Measurements from ENCODE around the gene FGFRL1.
"Not testable (repeated sequence)": the region's sequence is repeated elsewhere in the genome, so short reads cannot be mapped to it uniquely, and the experiment has no call there.

The FGFRL1 gene

DNA sequence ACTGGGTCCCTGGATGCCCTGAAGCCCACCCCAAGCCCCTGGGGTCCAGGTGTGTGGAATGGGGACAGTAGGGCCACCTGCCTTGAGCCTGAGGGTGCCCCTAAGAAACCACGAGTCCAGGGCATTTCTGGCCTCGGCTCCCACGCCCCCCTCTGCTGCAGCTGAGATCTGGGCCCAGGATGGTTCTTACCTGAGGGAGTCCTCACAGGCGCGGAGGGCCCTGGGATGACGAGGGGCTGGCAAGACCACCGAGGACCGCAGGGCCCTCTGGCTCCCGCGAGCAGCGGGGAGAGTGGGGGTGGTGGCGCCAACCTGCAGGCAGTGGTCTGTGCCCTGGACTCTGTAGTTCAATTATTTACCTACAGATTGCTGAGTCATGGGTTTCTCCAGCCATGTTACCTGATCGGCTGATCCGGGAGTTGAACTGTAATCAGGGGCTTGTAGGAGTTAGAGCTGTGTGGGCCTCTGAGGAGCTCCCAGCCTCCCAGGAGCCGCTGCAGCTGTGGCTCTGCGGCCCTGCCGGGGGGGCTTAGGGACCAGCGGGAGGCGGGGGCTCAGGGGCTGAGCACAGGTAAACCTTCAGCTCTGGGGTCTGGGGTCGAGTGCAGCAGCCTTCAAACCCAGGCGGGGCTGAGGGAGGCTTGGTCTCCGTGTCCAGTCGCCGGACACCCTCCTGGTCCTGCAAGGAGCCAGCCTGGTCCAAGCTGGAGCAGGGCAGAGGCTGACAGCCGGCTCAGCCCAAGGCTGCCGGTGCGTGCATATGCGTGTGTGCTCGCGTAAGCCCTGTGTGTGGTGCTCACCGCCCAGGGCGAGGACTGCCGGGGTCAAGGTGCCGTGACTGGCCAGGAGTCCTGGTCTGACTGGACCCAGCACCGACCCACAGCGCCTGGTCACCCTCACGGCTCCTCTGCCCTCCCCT, 18.1 kb upstream of the FGFRL1 start, which contains the start of gene SLC26A1:
Gene SLC26A1 (minus strand): TSS at position 294 of the 919 bp plus-strand sequence. CDS start 1,701 bp downstream, outside the sequence.
- DNase-seq, result no peak

GRCh38 chr4:995311-996026, 16.0 kb upstream of the FGFRL1 start:
- no peak for DNase-seq

GRCh38 chr4:996030-996996, 15.1 kb upstream of the FGFRL1 start:
- no peak for DNase-seq

GRCh38 chr4:996997-997374, 14.4 kb upstream of the FGFRL1 start:
- no peak for DNase-seq

DNA sequence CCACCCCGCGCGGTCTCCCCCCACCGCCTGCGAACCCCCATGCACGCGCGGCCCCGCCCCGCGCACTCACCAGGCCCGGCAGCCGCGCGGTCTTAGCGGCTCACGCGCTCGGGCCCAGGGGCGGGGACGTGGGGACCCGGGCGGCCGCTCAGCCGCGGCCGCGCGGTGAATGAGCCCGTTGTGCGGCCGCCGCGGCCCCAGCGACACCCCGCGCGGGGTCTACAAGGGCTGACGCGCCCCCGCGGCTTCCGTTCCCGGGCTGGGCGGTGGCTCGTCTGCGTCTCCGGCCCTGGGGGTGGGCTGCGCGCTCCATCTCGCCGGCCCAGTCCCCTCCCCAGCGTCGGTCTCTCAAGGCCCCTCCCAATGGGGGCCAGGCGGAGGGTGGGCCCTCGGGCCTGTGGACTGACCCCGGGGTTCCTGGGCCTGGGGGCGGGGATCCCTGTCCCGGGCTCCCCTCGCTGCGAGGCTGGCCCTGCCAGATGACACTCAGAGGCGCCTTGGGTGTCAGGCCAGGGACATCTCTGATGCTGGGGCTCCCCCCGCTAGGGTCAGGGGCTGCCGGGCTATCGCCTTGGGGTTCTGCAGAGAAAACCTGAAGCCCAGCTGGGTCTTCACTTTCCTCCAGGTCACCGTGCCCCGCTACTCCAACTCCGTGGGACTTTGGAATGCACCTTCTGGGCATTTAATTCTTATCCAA, 13.9 kb upstream of the FGFRL1 start:
- no peak for DNase-seq

DNA sequence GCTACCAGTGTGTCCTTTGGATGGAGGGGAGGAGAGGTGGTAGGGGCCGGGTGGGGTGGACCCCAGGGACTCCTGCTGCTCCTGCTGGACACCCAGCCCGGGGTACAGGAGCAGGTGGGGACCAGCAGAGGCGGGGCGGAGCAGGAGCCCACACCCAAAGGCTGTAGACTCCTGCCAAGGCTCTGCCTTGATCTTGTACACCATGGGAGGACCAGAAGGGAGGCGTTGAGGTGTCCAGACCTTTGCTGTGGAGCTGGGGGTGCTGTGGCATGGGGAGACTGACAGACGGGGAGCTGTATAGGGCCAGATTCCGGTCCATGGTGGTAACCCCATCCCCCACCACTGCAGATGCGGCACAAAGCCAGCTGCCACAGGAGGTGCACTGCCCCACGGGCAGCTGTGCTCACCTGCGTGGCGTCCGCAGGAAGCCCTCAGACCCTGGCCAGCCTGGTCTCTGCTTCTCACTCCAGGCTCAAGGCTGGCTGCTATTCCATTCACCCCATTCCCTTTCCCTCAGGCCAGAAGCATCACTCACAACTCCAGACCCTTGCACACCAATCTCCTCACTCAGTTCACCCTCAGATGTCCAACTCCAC, 13.2 kb upstream of the FGFRL1 start:
- no peak for DNase-seq

DNA sequence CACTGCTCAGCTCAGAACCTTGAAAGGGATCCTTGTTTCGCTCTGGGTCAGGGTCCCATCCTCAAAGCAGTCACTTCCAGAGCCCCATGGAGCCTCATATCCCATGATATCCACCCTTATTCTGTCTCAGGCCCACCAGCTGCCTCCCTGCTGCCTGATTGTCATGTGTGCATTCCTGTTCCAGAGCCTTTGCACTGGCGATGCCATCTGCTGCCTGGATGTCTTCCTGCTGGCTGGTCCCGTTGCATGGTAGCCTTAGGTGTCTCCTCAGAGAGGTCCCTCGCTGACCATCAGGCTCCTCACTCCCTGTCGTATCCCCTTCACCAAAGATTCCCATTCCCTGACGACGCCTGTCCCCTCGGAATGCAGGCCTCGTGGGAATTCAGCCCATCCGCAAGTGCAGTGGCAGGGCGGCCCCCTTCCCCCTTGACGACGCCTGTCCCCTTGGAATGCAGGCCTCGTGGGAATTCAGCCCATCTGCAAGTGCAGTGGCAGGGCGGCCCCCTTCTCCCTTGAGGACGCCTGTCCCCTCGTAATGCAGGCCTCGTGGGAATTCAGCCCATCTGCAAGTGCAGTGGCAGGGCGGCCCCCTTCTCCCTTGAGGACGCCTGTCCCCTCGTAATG, 12.1 kb upstream of the FGFRL1 start:
- DNase-seq, result not testable (repeated sequence)

- DNase-seq, result no peak
These were observed 11.5 kb upstream of the FGFRL1 start for GRCh38 chr4:999882-1000425.

- no peak for DNase-seq
These were observed 10.7 kb upstream of the FGFRL1 start for GRCh38 chr4:1000686-1001260.

DNA sequence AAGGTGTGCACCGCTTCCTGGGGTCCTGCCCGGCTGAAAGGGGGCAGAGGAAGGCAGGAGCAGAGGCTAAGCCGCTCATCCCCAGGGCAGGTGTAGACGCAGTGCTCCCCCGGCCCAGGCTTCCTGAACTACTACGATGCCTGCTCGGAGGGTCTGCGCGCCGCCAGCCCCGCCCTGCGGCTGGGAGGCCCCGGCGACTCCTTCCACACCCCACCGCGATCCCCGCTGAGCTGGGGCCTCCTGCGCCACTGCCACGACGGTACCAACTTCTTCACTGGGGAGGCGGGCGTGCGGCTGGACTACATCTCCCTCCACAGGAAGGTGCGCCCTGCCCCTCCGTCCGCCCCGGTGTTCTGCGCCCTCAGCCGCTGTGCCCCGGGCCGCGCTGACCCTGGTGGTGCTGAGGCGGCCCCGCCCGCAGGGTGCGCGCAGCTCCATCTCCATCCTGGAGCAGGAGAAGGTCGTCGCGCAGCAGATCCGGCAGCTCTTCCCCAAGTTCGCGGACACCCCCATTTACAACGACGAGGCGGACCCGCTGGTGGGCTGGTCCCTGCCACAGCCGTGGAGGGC, 9.8 kb upstream of the FGFRL1 start:
- DNase-seq, result no peak

GRCh38 chr4:1002131-1002630, 9.2 kb upstream of the FGFRL1 start:
- DNase-seq, result no peak

DNA sequence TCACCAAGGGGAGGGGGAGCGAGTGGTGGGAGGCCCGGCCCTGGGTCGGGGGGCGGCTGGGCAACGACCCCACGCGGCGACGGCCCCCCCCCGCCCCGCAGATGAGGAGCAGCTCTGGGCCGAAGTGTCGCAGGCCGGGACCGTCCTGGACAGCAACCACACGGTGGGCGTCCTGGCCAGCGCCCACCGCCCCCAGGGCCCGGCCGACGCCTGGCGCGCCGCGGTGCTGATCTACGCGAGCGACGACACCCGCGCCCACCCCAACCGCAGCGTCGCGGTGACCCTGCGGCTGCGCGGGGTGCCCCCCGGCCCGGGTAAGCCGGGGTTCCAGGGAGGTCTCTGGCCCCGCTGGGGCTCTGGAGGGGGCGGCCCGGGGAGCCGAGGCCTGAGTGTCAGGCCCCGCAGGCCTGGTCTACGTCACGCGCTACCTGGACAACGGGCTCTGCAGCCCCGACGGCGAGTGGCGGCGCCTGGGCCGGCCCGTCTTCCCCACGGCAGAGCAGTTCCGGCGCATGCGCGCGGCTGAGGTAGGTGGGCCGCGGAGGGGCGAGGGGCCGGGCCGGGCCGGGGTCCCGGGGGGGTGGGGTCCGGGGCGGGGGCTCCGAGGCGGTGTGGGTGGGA, 8.7 kb upstream of the FGFRL1 start:
- no peak for DNase-seq

- no peak for DNase-seq
These were observed 8.0 kb upstream of the FGFRL1 start for GRCh38 chr4:1003271-1004070.

DNA sequence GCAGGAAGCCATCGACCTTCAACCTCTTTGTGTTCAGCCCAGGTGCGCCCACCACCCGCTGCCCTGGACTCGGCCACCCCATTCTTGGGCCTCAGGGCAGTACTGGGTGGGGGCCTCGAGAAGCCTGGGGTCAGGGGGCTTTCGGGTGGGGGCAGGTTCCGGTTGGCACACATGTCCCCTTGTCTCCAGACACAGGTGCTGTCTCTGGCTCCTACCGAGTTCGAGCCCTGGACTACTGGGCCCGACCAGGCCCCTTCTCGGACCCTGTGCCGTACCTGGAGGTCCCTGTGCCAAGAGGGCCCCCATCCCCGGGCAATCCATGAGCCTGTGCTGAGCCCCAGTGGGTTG, 7.4 kb upstream of the FGFRL1 start:
- DNase-seq, result no peak

DNA sequence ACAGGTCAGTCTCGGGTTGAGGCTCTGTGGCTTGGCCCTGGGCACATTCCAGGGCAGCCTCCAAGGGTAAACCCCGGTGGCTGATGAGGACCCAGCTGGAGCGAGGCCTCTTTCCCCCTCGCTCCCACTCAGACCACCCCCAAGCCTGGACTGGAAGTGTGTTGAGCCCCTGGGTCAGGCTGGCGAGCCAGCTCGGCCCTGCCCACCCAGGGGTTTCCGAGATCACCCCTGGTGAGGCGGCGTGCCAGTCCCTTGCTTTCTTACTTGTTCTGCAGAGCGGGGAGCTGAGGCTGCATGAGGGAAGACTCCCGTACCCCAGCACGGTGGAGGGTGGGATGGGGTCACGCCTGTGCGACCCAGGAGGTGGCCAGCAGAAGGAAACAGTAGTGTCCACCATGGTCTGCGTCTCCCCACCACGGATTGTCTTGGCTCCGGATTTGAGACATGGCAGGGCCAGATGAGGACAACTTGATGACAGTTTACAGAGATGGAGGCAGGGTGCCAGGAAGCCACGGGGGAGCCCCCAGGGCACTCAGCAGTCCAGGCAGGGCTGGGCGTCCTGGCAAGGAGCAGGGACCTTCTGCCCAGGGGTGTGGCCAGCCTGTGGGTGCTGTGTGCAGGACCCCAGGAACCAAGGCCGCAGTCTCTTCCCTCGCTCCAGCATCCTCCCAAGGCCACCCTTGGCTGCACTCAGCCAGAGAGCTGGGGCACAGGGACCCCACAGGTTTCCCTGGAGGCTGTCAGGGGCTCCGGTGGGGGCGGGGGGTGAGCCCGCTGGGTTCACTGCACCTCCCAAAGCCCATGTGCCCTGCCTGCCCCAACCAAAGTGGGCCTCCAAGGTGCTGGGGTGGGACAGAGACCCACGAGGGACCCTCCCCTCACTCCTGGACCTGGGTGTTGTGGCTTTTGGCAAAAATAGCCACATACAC, 6.6 kb upstream of the FGFRL1 start:
- DNase-seq, result no peak

- DNase-seq, result no peak
These were observed 4.6 kb upstream of the FGFRL1 start for GRCh38 chr4:1006856-1007255.

DNA sequence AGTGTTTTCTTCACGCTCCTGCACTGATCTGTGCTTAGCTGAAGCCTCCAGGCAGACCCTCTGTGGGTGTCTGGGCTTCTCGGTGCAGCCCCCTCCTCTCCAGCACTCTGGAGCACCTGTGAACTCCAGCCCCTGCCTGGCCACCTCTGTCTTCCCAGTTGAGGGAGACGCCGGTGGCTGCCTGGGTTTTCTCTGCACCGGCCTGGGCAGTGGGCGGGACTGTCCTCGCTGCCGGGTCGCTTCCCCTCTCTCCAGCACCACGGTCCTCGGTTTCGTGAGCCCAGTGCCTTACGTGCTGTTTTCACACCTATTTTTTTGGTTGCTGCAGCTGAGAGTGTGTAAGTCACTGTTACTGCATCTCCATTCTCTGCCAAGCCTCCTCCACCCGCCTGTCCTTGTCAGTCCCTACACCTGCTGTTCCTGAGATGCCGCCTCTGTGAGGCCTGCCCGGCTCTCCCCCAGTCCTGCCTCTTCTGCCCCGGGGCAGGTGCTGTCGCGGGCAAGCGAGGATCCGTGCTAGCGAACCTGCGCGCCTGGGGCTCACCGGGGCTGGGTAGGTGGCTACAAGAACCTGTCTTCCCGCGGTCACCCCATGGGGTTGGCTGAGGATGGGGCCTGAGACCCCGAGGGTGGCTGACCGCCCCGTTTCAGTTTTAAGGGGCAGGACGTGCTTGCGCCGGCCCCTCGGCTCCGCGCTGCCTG, 2.4 kb upstream of the FGFRL1 start:
- no peak for DNase-seq
